Coronary artery (tissue), 2 donors: ENCODE results near the gene ELFN1.

ENCODE experiments used
- DNase-seq: peaks from one replicate; pipeline ENCODE4 v3.0.0-alpha.2; 2017; ENCODE audit warnings: low spot score
- H3K27ac ChIP-seq, 2 donors: fragments of 200-600 bp; sonication (generic); one replicate each; pipeline ENCODE4 v1.5.1; 2016 to 2019
- H3K4me3 ChIP-seq: fragments of 200-600 bp; sonication (generic); 2 replicates; pipeline ENCODE4 v1.5.1; 2016; ENCODE audit warnings: mild to moderate bottlenecking, moderate library complexity
- CTCF ChIP-seq: fragments of 200-600 bp; sonication (generic); IDR thresholded peaks from one replicate; pipeline ENCODE4 v1.5.1; 2019; ENCODE audit warnings: antibody characterized with exemption

The ELFN1 gene

DNA sequence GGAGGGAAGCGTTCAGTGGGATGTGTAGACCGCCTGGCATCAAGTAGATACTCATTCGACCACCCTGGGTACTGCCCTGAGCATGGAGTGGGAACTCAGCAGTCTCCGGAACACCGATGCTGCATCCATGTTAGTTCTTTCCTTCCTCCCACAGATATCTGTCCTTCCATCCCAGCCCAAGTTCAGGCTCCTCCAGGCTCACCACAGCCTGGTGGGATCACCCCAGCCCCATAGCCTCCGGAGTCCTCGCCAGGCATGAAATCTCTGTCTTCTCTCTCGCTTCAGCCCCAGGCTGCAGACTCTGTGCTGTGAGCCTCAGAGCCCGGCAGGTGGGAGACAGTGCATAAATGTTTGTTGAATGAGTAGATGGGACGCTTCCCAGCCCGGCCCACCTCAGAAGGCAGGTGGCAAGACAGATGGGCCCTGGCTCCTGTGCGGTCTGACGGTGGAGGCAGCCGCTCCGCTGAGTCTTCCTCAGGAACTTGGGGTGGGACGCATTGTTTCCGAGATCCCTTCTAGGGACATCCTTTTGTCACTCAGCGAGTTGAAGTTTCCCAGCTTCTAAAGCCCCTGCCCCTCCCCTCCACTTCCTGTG is 42.9 kb downstream of the ELFN1 start:
- no peak for DNase-seq
- no peak overlapping the region for H3K27ac ChIP-seq
- no peak overlapping the region for H3K4me3 ChIP-seq
- TF ChIP-seq CTCF, result no peak

DNA sequence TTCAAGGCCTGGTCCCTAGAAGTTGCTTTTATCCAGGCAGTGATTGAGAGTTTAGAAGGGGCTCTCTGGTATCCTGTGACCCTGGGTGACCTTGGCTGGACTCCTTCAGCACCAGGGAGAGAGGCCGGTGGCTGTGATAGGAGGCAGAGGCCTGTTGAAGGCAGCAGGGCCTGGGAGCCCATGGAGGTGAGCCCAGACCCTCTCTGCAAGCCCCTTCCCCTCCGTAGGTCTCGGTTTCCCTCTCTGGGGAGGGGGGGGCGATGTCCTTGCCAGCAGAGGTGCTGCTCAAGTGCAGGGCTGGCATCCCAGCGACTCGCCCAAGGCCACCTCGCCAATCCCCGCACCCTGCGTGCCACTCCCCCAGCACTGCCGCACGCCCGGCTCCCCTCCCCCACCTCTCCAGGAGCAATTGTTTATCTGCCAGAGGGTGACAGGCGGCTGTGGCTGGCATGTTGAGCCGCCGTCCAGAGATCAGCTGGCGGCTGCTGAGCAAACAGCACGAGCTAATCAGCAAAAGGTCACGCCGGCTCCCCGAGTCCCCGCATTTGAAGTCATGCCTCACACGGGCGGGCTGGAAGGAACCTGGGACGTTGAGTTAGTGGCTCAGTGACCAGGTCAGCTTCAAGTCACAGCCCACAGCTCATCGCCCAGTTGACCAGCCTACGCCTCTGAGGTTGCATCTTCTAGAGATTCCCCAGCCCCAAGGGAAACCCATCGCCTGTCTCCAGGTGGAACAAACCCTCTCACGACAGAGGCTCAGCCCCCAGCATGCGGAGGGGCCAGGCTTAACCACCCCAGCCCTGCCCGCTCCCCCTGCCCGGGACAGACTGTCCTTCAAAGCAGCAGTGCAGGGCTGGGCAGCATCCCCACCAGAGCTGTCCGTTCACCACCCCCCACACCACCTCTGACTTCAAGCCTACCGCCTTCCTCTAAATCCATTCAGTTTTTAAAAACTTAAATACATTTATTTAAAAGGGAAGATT is 43.7 kb downstream of the ELFN1 start:
- TF ChIP-seq CTCF, result no peak
- Histone ChIP-seq H3K27ac (no peak overlapping the region), H3K4me3 (no peak overlapping the region)
- DNase-seq, result no peak

GRCh38 chr7:1714583-1715330 is 44.7 kb downstream of the ELFN1 start:
- Histone ChIP-seq H3K27ac (no peak overlapping the region), H3K4me3 (no peak overlapping the region)
- no peak for DNase-seq
- no peak for TF ChIP-seq CTCF

- Histone ChIP-seq H3K27ac (no peak overlapping the region), H3K4me3 (no peak overlapping the region)
- DNase-seq, result no peak
- TF ChIP-seq CTCF, result no peak
Observed at GRCh38 chr7:1715331-1715625, 45.2 kb downstream of the ELFN1 start.

DNA sequence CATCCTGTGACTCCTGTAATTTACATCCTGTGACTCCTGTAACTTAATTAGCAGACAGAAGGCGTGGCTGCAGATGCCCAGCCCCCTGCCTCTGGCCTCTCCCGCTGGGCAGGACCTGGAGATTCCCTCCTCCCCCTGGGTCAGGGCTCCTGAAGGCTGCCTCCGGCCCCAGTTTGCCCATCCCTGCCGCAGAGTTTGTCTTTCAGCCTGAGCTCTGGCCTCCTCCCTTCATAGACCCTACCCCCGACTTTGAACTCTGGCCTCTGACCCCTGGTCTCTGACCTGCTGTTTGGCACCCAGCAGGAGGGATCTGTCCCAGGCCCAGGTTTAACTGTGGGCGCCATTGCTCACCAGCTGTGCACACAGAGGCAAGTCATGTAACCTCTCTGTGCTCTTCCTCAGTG is 45.6 kb downstream of the ELFN1 start:
- TF ChIP-seq CTCF, result no peak
- no peak overlapping the region for H3K4me3 ChIP-seq
- no peak overlapping the region for H3K27ac ChIP-seq
- DNase-seq, result no peak

DNA sequence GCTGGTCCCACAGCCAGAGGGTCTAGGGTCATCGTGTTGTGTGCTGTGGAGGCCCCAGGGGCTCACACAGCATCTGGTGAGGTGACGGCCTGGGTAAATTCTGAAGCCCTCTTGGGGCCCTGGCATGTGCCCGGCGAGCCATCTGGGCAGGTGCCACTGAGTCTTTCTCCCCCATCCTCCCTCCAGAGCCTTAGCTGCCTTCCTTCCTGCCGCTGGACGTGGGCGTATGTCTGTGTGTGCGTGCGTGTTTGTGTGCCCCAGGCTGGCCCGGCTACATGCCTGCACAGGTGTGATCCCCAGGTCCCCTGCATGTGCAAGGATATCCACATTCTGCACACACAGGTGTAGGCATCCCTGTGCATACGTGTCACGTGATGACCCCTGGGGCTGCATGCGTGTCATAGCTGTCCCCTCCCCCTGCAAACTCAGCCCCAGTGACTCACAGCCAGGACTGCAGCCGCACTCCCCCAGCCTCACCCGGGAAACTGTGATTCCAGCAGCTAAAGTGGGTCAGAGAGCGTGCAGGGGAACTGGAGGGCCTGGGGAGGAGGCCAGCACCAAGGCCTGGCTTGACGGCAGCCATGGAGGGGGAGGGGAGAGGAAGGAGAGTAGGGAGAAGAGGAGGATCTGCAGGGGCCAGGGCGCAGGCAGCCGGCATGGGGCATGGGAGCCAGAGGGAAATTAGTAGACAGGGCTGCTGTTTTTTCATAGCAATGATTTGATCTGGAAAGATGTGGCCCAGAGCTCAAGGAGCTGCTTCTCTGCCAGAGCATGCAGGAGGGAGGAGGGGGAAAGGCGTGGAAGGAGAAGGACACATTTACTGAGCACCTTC is 46.4 kb downstream of the ELFN1 start:
- Histone ChIP-seq H3K4me3 (no peak overlapping the region), H3K27ac (no peak overlapping the region)
- no peak for TF ChIP-seq CTCF
- DNase-seq, result no peak
